ENCODE measurements around the gene C14orf119.

The C14orf119 gene

GRCh38 chr14:23132970-23133369 is 37.7 kb downstream of the C14orf119 start:
- DNase-seq (ENCODE audit: extremely low read depth, low read depth): no peak
- no peak overlapping the region for H3K4me3 ChIP-seq (replicated peaks; ENCODE audit: low read depth, low read length)
- no peak for TF ChIP-seq CTCF (IDR thresholded peaks at IDR 0.05; ENCODE audit: low read depth, low read length, missing control alignments)

- no peak for DNase-seq (ENCODE audit: extremely low read depth, low read depth)
- TF ChIP-seq CTCF (IDR thresholded peaks at IDR 0.05; ENCODE audit: low read depth, low read length, missing control alignments): no peak
- H3K4me3 ChIP-seq (replicated peaks; ENCODE audit: low read depth, low read length): no peak overlapping the region
Measured at GRCh38 chr14:23136566-23137133, 41.3 kb downstream of the C14orf119 start.

- TF ChIP-seq CTCF (IDR thresholded peaks at IDR 0.05; ENCODE audit: low read depth, low read length, missing control alignments): no peak
- DNase-seq (ENCODE audit: extremely low read depth, low read depth): no peak
- no peak overlapping the region for H3K4me3 ChIP-seq (replicated peaks; ENCODE audit: low read depth, low read length)
Measured at GRCh38 chr14:23137192-23137812, 42.0 kb downstream of the C14orf119 start.

- H3K4me3 ChIP-seq (replicated peaks; ENCODE audit: low read depth, low read length): no peak overlapping the region
- DNase-seq (ENCODE audit: extremely low read depth, low read depth): no peak
- TF ChIP-seq CTCF (IDR thresholded peaks at IDR 0.05; ENCODE audit: low read depth, low read length, missing control alignments): no peak
Measured at GRCh38 chr14:23137813-23138535, 42.7 kb downstream of the C14orf119 start.

GRCh38 chr14:23139874-23140273 is 44.6 kb downstream of the C14orf119 start:
- H3K4me3 ChIP-seq (replicated peaks; ENCODE audit: low read depth, low read length): no peak overlapping the region
- DNase-seq (ENCODE audit: extremely low read depth, low read depth): no peak
- no peak for TF ChIP-seq CTCF (IDR thresholded peaks at IDR 0.05; ENCODE audit: low read depth, low read length, missing control alignments)

- DNase-seq (ENCODE audit: extremely low read depth, low read depth): no peak
Measured at GRCh38 chr14:23140371-23140770, 45.1 kb downstream of the C14orf119 start.

More at GRCh38 chr14:23140371-23140770, 45.1 kb downstream of the C14orf119 start:
- TF ChIP-seq CTCF (IDR thresholded peaks at IDR 0.05; ENCODE audit: low read depth, low read length, missing control alignments): no peak
- H3K4me3 ChIP-seq (replicated peaks; ENCODE audit: low read depth, low read length): no peak overlapping the region
